Smooth muscle cell (in vitro differentiated cells): ENCODE measurements around the gene FCRL1. TPM values are rescaled to one million over a fixed set of nuclear protein-coding genes. Genes with fewer than 3 reads are reported as not detected.

Experiments
- DNase-seq: peaks from one replicate; lab custom pipeline; 2025; ENCODE audit not compliant: unreplicated experiment; lab: John Stamatoyannopoulos, UW
- H2AFZ ChIP-seq: fragments of 200-600 bp; sonication (generic); 2 replicates; pipeline ENCODE4 v1.6.0; 2016; ENCODE audit warnings: antibody characterized with exemption, low read depth, mild to moderate bottlenecking
- H3F3A ChIP-seq: fragments of 200-600 bp; sonication (generic); 2 replicates; pipeline ENCODE4 v1.6.0; 2017; ENCODE audit warnings: antibody characterized with exemption, low read depth
- H3K27ac ChIP-seq: fragments of 200-600 bp; sonication (generic); 2 replicates; pipeline ENCODE4 v1.5.1; 2016; ENCODE audit warnings: low read depth, mild to moderate bottlenecking
- H3K27me3 ChIP-seq: fragments of 200-600 bp; sonication (generic); 2 replicates; pipeline ENCODE4 v1.6.1; 2016; ENCODE audit warnings: low read depth, mild to moderate bottlenecking
- H3K36me3 ChIP-seq: fragments of 200-600 bp; sonication (generic); 2 replicates; pipeline ENCODE4 v1.5.1; 2016; ENCODE audit warnings: low read depth
- H3K4me1 ChIP-seq: fragments of 200-600 bp; sonication (generic); 2 replicates; pipeline ENCODE4 v1.5.1; 2016; ENCODE audit warnings: low read depth
- H3K4me2 ChIP-seq: fragments of 200-600 bp; sonication (generic); 2 replicates; pipeline ENCODE4 v1.6.0; 2016; ENCODE audit warnings: mild to moderate bottlenecking
- H3K4me3 ChIP-seq: fragments of 200-600 bp; sonication (generic); 2 replicates; pipeline ENCODE4 v1.5.1; 2016; ENCODE audit warnings: mild to moderate bottlenecking
- H3K79me2 ChIP-seq: fragments of 200-600 bp; sonication (generic); 2 replicates; pipeline ENCODE4 v1.6.0; 2016; ENCODE audit warnings: low read depth, mild to moderate bottlenecking
- H3K9ac ChIP-seq: fragments of 200-600 bp; sonication (generic); 2 replicates; pipeline ENCODE4 v1.6.0; 2016; ENCODE audit warnings: low read depth
- H3K9me3 ChIP-seq: fragments of 200-600 bp; sonication (generic); replicated peaks from 2 replicates; pipeline ENCODE4 v1.5.1; 2016; ENCODE audit warnings: low read depth
- H4K20me1 ChIP-seq: fragments of 200-600 bp; sonication (generic); 2 replicates; pipeline ENCODE4 v1.6.0; 2016; ENCODE audit warnings: low read depth
- CTCF ChIP-seq: fragments of 200-600 bp; sonication (generic); IDR thresholded peaks from 2 replicates; pipeline ENCODE4 v1.5.1; 2017; ENCODE audit warnings: borderline replicate concordance, mild to moderate bottlenecking, antibody characterized with exemption; ENCODE audit not compliant: insufficient read depth, poor library complexity, severe bottlenecking
- WGBS: methylation state at CpG from one replicate; pipeline ENCODE4 v1.1.7; 2016; ENCODE audit warnings: low lambda C conversion rate; 5-methylcytosine and 5-hydroxymethylcytosine counted together
- polyA plus RNA-seq: library from polyadenylated mRNA; unstranded; fragments of >200 nt; fragmentation: Nextera tagmentation; extraction: Ambion mirVana; gene quantifications from 2 replicates; pipeline ENCODE4 v1.2.1, GENCODE V29; 2016
- total RNA-seq: library from RNA; depleted of rRNA; stranded (reverse); fragments of >200 nt; gene quantifications from 2 replicates; pipeline ENCODE4 v1.2.3, GENCODE V29; 2014

Gene FCRL1
- total and polyA plus RNA-seq, 2 experiments from 2014 or later = not detected

GRCh38 chr1:157829711-157830110 lies 9.8 kb upstream of the FCRL1 start:
- no peaks in the 10 kb centered on the region for H3K4me1 ChIP-seq
- H3K9ac ChIP-seq = no peak overlapping the region
- no peaks in the 10 kb centered on the region for H3F3A ChIP-seq
- no peaks in the 10 kb centered on the region for H3K79me2 ChIP-seq
- H3K36me3 ChIP-seq = no peaks in the 10 kb centered on the region
- H4K20me1 ChIP-seq = no peaks in the 10 kb centered on the region
- WGBS = 88% methylated on average over 3 of the region's 3 CpGs
- no peak overlapping the region for H3K4me3 ChIP-seq
- no peak for DNase-seq
- H3K9me3 ChIP-seq = no peaks in the 10 kb centered on the region
- no peaks in the 10 kb centered on the region for H3K27me3 ChIP-seq
- H2AFZ ChIP-seq = no peak overlapping the region
- no peak overlapping the region for H3K4me2 ChIP-seq
- H3K27ac ChIP-seq = no peak overlapping the region
- no peak for TF ChIP-seq CTCF

- Histone ChIP-seq H3K9me3 (no peaks in the 10 kb centered on the region), H3K4me3 (no peak overlapping the region), H3K79me2 (no peaks in the 10 kb centered on the region), H4K20me1 (no peaks in the 10 kb centered on the region), H3K36me3 (no peaks in the 10 kb centered on the region), H3K27ac (no peak overlapping the region), H3K27me3 (no peaks in the 10 kb centered on the region), H2AFZ (no peak overlapping the region), H3K4me1 (no peaks in the 10 kb centered on the region), H3F3A (no peaks in the 10 kb centered on the region), H3K4me2 (no peak overlapping the region), H3K9ac (no peak overlapping the region)
- TF ChIP-seq CTCF = no peak
- DNase-seq = no peak
Measured at GRCh38 chr1:157829210-157829609, 9.3 kb upstream of the FCRL1 start.

- Histone ChIP-seq H3K27me3 (peaks cover 3% of the 10 kb centered on the region), H3K36me3 (no peaks in the 10 kb centered on the region), H4K20me1 (no peaks in the 10 kb centered on the region), H3F3A (no peaks in the 10 kb centered on the region), H3K9ac (no peak overlapping the region), H3K4me1 (no peaks in the 10 kb centered on the region), H3K9me3 (no peaks in the 10 kb centered on the region), H3K4me2 (no peak overlapping the region), H2AFZ (no peak overlapping the region), H3K79me2 (no peaks in the 10 kb centered on the region), H3K4me3 (no peak overlapping the region), H3K27ac (no peak overlapping the region)
- TF ChIP-seq CTCF = no peak
- WGBS = 78% methylated on average over 2 of the region's 2 CpGs
- no peak for DNase-seq
Measured at GRCh38 chr1:157820299-157820698, 379 bp upstream of the FCRL1 start.

GRCh38 chr1:157819215-157819614 lies 705 bp downstream of the FCRL1 start:
- H3K9ac ChIP-seq = no peak overlapping the region
- H2AFZ ChIP-seq = no peak overlapping the region
- H3K27me3 ChIP-seq = peaks cover 3% of the 10 kb centered on the region
- no peaks in the 10 kb centered on the region for H4K20me1 ChIP-seq
- WGBS = 71% methylated on average over 2 of the region's 2 CpGs
- no peaks in the 10 kb centered on the region for H3K4me1 ChIP-seq
- no peak for DNase-seq
- no peaks in the 10 kb centered on the region for H3K36me3 ChIP-seq
- H3K4me2 ChIP-seq = no peak overlapping the region
- no peaks in the 10 kb centered on the region for H3K9me3 ChIP-seq
- no peak for TF ChIP-seq CTCF
- no peak overlapping the region for H3K4me3 ChIP-seq
- H3K27ac ChIP-seq = no peak overlapping the region
- no peaks in the 10 kb centered on the region for H3K79me2 ChIP-seq
- no peaks in the 10 kb centered on the region for H3F3A ChIP-seq
